Measurements from ENCODE around the gene FAM156B. TPM values are rescaled to one million over a fixed set of nuclear protein-coding genes. Genes with fewer than 3 reads are reported as not detected.
A peak's percentile ranks its signal among the peaks of the same experiment; 100 is the strongest.
"Not testable (repeated sequence)": the region's sequence is repeated elsewhere in the genome, so short reads cannot be mapped to it uniquely, and the experiment has no call there.

FAM156B gene
- total and polyA plus RNA-seq, 2 of the 4 experiments (the other 2 are of a cell fraction), result 17.9 to 52.4 TPM

DNA sequence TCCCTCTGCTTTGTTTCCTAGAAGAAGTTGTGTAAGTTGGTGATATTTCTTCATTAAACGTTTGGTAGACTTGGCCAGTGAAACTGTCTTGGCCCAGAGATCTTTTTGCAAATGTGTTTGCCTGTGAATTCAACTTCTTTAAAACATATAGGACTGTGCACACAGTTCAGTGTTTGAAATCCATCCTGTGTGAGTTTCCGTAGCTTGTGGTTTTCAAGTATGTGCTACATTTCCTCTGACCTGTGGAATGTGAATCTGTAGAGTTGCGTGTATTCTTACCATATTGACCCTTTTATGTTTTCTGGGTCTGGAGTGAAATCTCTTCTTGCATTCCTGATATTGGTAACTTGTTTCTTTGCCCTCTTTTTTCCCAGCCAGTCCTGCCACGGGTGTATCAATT is 8.9 kb downstream of the FAM156B start:
- H3K9me1 ChIP-seq (ENCODE audit: insufficient read depth, low read length); POLR2A ChIA-PET (ENCODE audit: unreplicated experiment); H3K36me3 ChIP-seq (ENCODE audit: control insufficient read depth, insufficient read depth, low read length); H3K23ac ChIP-seq (ENCODE audit: low read depth, low read length); H2BK15ac ChIP-seq (ENCODE audit: low read depth, low read length); H2BK5ac ChIP-seq (ENCODE audit: low read depth, low read length, poor library complexity, severe bottlenecking); H3K18ac ChIP-seq (ENCODE audit: low read depth, low read length); H3K27me3 ChIP-seq (ENCODE audit: control insufficient read depth, insufficient read depth, low read length); H3K9me3 ChIP-seq (ENCODE audit: control insufficient read depth, insufficient read depth, low read length); H4K91ac ChIP-seq (ENCODE audit: insufficient read depth, low read depth, low read length); H2AFZ ChIP-seq (replicated peaks; ENCODE audit: low read length, poor library complexity); H4K8ac ChIP-seq (ENCODE audit: low read depth in 2 of 2, low read length in 2 of 2); H2BK120ac ChIP-seq (ENCODE audit: low read depth, low read length); dilution Hi-C loops (cut with HindIII; ENCODE audit: low sequenced_read_pairs, unreplicated experiment); H3K27ac ChIP-seq (ENCODE audit: insufficient read depth, low read length); CTCF ChIA-PET; H4K20me1 ChIP-seq (ENCODE audit: insufficient read depth, low read length); H3K4me3 ChIP-seq (ENCODE audit: insufficient read depth, low read depth, low read length); H4K5ac ChIP-seq (ENCODE audit: low read depth, low read length); H3K14ac ChIP-seq (replicated peaks; ENCODE audit: low read depth, low read length); DNase-seq; in situ Hi-C loops (cut with MboI; ENCODE audit: low sequenced_read_pairs); H3K4me2 ChIP-seq (ENCODE audit: low read depth, low read length); H3K4ac ChIP-seq (ENCODE audit: low read depth, low read length); H2AK5ac ChIP-seq (ENCODE audit: low read depth, low read length); H2BK20ac ChIP-seq (ENCODE audit: low read depth, low read length); BruUV-seq (replicated peaks); H3K56ac ChIP-seq (ENCODE audit: extremely low read depth, insufficient read depth, low read length); H3K4me1 ChIP-seq (ENCODE audit: control insufficient read depth, insufficient read depth, low read length); H3K9ac ChIP-seq (ENCODE audit: low read depth, low read length); H2AK9ac ChIP-seq (replicated peaks; ENCODE audit: low read depth, low read length, poor library complexity); intact Hi-C loops (cut with micrococcal nuclease); H3K79me1 ChIP-seq (ENCODE audit: low read depth in 1 of 2, low read length in 2 of 2): not testable (repeated sequence)
- no CpG with 5 or more reads among the region's 4 CpGs for WGBS, 2 experiments (ENCODE audit: extremely low coverage in 2 of 2, insufficient read length in 1 of 2)
- peak; percentile 83 for ATAC-seq (ENCODE audit: low read depth)

DNA sequence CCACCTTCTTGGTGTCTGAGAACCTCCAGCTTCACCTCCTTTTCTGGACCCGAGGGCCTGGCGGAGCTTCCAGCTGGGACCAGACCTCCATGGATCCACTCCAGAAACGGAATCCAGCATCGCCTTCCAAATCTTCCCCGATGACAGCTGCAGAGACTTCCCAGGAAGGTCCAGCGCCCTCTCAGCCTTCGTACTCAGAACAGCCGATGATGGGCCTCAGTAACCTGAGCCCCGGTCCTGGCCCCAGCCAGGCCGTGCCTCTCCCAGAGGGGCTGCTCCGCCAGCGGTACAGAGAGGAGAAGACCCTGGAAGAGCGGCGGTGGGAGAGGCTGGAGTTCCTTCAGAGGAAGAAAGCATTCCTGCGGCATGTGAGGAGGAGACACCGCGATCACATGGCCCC is 10.0 kb downstream of the FAM156B start:
- H3K27me3 ChIP-seq (ENCODE audit: control insufficient read depth, insufficient read depth, low read length); DNase-seq; BruUV-seq (replicated peaks); dilution Hi-C loops (cut with HindIII; ENCODE audit: low sequenced_read_pairs, unreplicated experiment); H4K91ac ChIP-seq (ENCODE audit: insufficient read depth, low read depth, low read length); H3K23ac ChIP-seq (ENCODE audit: low read depth, low read length); H3K4me3 ChIP-seq (ENCODE audit: insufficient read depth, low read depth, low read length); intact Hi-C loops (cut with micrococcal nuclease); ATAC-seq (ENCODE audit: low read depth); H3K56ac ChIP-seq (ENCODE audit: extremely low read depth, insufficient read depth, low read length); H3K9ac ChIP-seq (ENCODE audit: low read depth, low read length); POLR2A ChIA-PET (ENCODE audit: unreplicated experiment); H2AK9ac ChIP-seq (replicated peaks; ENCODE audit: low read depth, low read length, poor library complexity); H3K18ac ChIP-seq (ENCODE audit: low read depth, low read length); H4K5ac ChIP-seq (ENCODE audit: low read depth, low read length); H4K8ac ChIP-seq (ENCODE audit: low read depth in 2 of 2, low read length in 2 of 2); CTCF ChIA-PET; H3K4me2 ChIP-seq (ENCODE audit: low read depth, low read length); H3K36me3 ChIP-seq (ENCODE audit: control insufficient read depth, insufficient read depth, low read length); H2BK20ac ChIP-seq (ENCODE audit: low read depth, low read length); H2AFZ ChIP-seq (replicated peaks; ENCODE audit: low read length, poor library complexity); H3K14ac ChIP-seq (replicated peaks; ENCODE audit: low read depth, low read length); H3K9me1 ChIP-seq (ENCODE audit: insufficient read depth, low read length); H3K9me3 ChIP-seq (ENCODE audit: control insufficient read depth, insufficient read depth, low read length); H3K4ac ChIP-seq (ENCODE audit: low read depth, low read length); H2BK15ac ChIP-seq (ENCODE audit: low read depth, low read length); H2BK120ac ChIP-seq (ENCODE audit: low read depth, low read length); H2AK5ac ChIP-seq (ENCODE audit: low read depth, low read length); H4K20me1 ChIP-seq (ENCODE audit: insufficient read depth, low read length); H3K79me1 ChIP-seq (ENCODE audit: low read depth in 1 of 2, low read length in 2 of 2); H2BK5ac ChIP-seq (ENCODE audit: low read depth, low read length, poor library complexity, severe bottlenecking); in situ Hi-C loops (cut with MboI; ENCODE audit: low sequenced_read_pairs); H3K27ac ChIP-seq (ENCODE audit: insufficient read depth, low read length); H3K4me1 ChIP-seq (ENCODE audit: control insufficient read depth, insufficient read depth, low read length): not testable (repeated sequence)
- no CpG with 5 or more reads among the region's 17 CpGs for WGBS, 2 experiments (ENCODE audit: extremely low coverage in 2 of 2, insufficient read length in 1 of 2)

All from IMR-90 (cell line).